GM18861 (cell line): ENCODE results near the gene S1PR4.
"Not testable (repeated sequence)": the region's sequence is repeated elsewhere in the genome, so short reads cannot be mapped to it uniquely, and the experiment has no call there.

Experiments used
- ATAC-seq: cut with Tn5 transposase; IDR thresholded peaks from one replicate; pipeline ENCODE4 v1.9.1; 2021; ENCODE audit not compliant: unreplicated experiment

S1PR4 gene

GRCh38 chr19:3211191-3211590, 32.6 kb downstream of the S1PR4 start:
- no peak for ATAC-seq

GRCh38 chr19:3213159-3213558, 34.6 kb downstream of the S1PR4 start:
- no peak for ATAC-seq

GRCh38 chr19:3216874-3217273, 38.3 kb downstream of the S1PR4 start:
- ATAC-seq = no peak

- ATAC-seq = no peak
Observed at GRCh38 chr19:3220576-3220975, 42.0 kb downstream of the S1PR4 start.

GRCh38 chr19:3221576-3221975, 43.0 kb downstream of the S1PR4 start:
- not testable (repeated sequence) for ATAC-seq

- no peak for ATAC-seq
Observed at GRCh38 chr19:3222709-3223108, 44.1 kb downstream of the S1PR4 start.

GRCh38 chr19:3224346-3225168, 46.0 kb downstream of the S1PR4 start, which contains the start of gene CELF5:
Gene CELF5 (plus strand): TSS chr19:3224661. CDS start chr19:3224740, 79 bp downstream.
- ATAC-seq = no peak

GRCh38 chr19:3225169-3225485, 46.6 kb downstream of the S1PR4 start:
- ATAC-seq = no peak

GRCh38 chr19:3225677-3226093, 47.1 kb downstream of the S1PR4 start:
- no peak for ATAC-seq

GRCh38 chr19:3227054-3227626, 48.6 kb downstream of the S1PR4 start:
- ATAC-seq = no peak

- no peak for ATAC-seq
Observed at GRCh38 chr19:3229346-3229743, 50.8 kb downstream of the S1PR4 start.
